Hepatocyte (in vitro differentiated cells): Measurements from ENCODE around the gene ARHGAP26.

Source experiments
- CTCF ChIP-seq: fragments of 200-600 bp; sonication (generic); IDR thresholded peaks from 2 replicates; pipeline ENCODE4 v1.5.1; 2016; ENCODE audit warnings: antibody characterized with exemption, mild to moderate bottlenecking; ENCODE audit not compliant: poor library complexity
- EZH2 ChIP-seq: fragments of 200-600 bp; sonication (generic); IDR thresholded peaks from 2 replicates; pipeline ENCODE4 v1.6.1; 2016; ENCODE audit warnings: antibody characterized with exemption, mild to moderate bottlenecking, borderline replicate concordance

DNA sequence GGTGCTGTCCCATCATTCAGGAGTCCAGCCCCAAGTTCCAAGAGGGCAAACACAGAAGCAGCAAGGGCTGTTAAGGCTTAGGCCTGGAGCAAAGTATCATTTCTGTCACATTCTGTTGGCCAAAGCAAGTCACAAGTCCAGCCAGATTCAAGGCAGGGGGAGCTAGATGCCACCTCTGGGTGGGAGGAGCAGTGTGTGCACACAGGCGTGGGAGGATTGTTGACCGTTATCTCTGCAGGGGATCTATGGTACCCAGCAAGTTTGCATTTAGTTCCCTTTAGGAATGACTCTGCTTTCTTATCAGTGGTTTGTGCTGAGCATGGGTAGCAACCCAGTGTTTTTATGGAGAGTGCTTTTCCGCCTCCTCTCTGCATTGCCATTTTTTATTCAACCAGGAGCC is 354.4 kb downstream of the ARHGAP26 start:
- TF ChIP-seq CTCF (no peak), EZH2 (no peak)
